GM21786 (cell line): Measurements from ENCODE around the gene OR11H7.
"Not testable (repeated sequence)": the region's sequence is repeated elsewhere in the genome, so short reads cannot be mapped to it uniquely, and the experiment has no call there.

Experiments used
- ATAC-seq: cut with Tn5 transposase; IDR thresholded peaks from one replicate; pipeline ENCODE4 v1.9.1; 2021; ENCODE audit not compliant: unreplicated experiment

OR11H7 gene

GRCh38 chr14:20277409-20277808, 48.6 kb downstream of the OR11H7 start:
- no peak for ATAC-seq

GRCh38 chr14:20278414-20278813, 49.6 kb downstream of the OR11H7 start:
- no peak for ATAC-seq

DNA sequence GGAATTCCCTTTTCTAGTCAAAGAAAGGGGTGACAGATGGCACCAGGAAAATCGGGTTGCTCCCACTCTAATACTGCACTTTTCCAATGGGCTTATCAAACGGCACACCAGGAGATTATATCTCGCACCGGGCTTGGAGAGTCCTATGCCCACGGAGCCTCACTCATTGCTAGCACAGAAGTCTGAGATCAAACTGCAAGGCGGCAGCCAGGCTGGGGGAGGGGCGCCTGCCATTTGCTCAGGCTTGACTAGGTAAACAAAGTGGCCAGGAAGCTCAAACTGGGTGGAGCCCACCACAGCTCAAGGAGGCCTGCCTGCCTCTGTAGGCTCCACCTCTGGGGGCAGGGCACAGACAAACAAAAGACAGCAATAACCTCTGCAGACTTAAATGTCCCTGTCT, 51.5 kb downstream of the OR11H7 start:
- ATAC-seq, result not testable (repeated sequence)
